Lower leg skin (tissue), 3 donors: ENCODE data around the gene PADI4.

Experiments used
- CTCF ChIP-seq, 3 donors: fragments of 450-650 bp; IDR thresholded peaks; one replicate each; pipeline ENCODE4 v1.5.1; 2016; ENCODE audit warnings: antibody characterized with exemption in 3 of 3, mild to moderate bottlenecking in 3 of 3, moderate library complexity in 2 of 3
- POLR2A ChIP-seq, 2 donors: fragments of 450-650 bp; IDR thresholded peaks; one replicate each; pipeline ENCODE4 v1.6.1; 2016 to 2017; ENCODE audit warnings: antibody characterized with exemption in 2 of 2, mild to moderate bottlenecking in 1 of 2, moderate library complexity in 1 of 2

GRCh38 chr1:17274186-17275170 lies 33.5 kb upstream of the PADI4 start:
- no peak for TF ChIP-seq CTCF (IDR thresholded peaks at IDR 0.05)
- no peak for TF ChIP-seq POLR2A (IDR thresholded peaks at IDR 0.05)
